GM12872 (cell line): Measurements from ENCODE around the gene SCGB1C1.

Experiments
- CTCF ChIP-seq: IDR thresholded peaks from 3 replicates; pipeline ENCODE4 v1.5.1; 2011; ENCODE audit warnings: low read depth, mild to moderate bottlenecking, low read length, moderate library complexity; ENCODE audit not compliant: insufficient read depth

Gene SCGB1C1

GRCh38 chr11:218815-219593, 26.1 kb downstream of the SCGB1C1 start:
- TF ChIP-seq CTCF: no peak

- TF ChIP-seq CTCF: no peak
These were observed 28.7 kb downstream of the SCGB1C1 start for GRCh38 chr11:221539-221938.

GRCh38 chr11:221998-222789, 29.3 kb downstream of the SCGB1C1 start:
- TF ChIP-seq CTCF: no peak

- TF ChIP-seq CTCF: no peak
These were observed 30.3 kb downstream of the SCGB1C1 start for GRCh38 chr11:223026-223789.

GRCh38 chr11:223884-224283, 31.0 kb downstream of the SCGB1C1 start:
- TF ChIP-seq CTCF: no peak

- no peak for TF ChIP-seq CTCF
These were observed 31.5 kb downstream of the SCGB1C1 start for GRCh38 chr11:224424-224823.
